Measurements from ENCODE around the gene KCNAB2.

The KCNAB2 gene

DNA sequence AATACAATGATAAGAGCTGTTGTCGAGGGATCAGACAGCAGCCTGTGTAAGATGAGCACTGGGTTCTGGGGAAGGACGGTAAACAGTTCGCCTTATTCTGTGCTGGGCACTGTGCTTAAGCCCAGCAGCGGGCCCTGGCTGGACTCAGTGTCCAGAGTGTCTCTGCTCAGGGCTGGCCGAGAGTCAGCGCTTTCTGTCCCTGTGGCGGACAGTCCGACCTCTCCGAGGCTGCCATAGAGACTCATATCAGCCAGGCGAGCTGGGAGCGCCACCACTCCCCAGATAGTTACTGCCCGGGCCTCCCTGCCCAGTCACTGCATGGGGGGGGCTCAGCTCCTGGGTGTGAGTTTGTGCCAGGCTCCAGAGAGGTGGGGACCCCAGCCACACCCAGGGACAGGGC lies 38.8 kb upstream of the KCNAB2 start:
- Histone ChIP-seq H3K9me3 (ENCODE audit: control insufficient read depth, insufficient read depth, low read length) (no peaks in the 10 kb centered on the region), H3K9me2 (replicated peaks; ENCODE audit: control insufficient read depth, low read length) (no peaks in the 10 kb centered on the region), H3K36me3 (ENCODE audit: control insufficient read depth, low read length) (no peaks in the 10 kb centered on the region), H3K27me3 (ENCODE audit: control insufficient read depth, low read length) (no peaks in the 10 kb centered on the region), H3K27ac (ENCODE audit: low read depth, low read length) (no peak overlapping the region), H3K4me2 (ENCODE audit: low read length) (no peak overlapping the region), H3F3A (ENCODE audit: control insufficient read depth, insufficient read depth) (no peaks in the 10 kb centered on the region), H3K4me3 (ENCODE audit: low read length) (no peak overlapping the region), H3K4me1 (ENCODE audit: control insufficient read depth, low read length) (no peaks in the 10 kb centered on the region), H4K20me1 (ENCODE audit: control insufficient read depth, insufficient read depth, low read depth, low read length) (no peaks in the 10 kb centered on the region), H3K79me2 (ENCODE audit: control insufficient read depth, low read length) (no peaks in the 10 kb centered on the region)
- no peak for TF ChIP-seq EZH2phosphoT487 (IDR thresholded peaks at IDR 0.05; ENCODE audit: borderline replicate concordance, low read length)
- TF ChIP-seq, protein P1, sequence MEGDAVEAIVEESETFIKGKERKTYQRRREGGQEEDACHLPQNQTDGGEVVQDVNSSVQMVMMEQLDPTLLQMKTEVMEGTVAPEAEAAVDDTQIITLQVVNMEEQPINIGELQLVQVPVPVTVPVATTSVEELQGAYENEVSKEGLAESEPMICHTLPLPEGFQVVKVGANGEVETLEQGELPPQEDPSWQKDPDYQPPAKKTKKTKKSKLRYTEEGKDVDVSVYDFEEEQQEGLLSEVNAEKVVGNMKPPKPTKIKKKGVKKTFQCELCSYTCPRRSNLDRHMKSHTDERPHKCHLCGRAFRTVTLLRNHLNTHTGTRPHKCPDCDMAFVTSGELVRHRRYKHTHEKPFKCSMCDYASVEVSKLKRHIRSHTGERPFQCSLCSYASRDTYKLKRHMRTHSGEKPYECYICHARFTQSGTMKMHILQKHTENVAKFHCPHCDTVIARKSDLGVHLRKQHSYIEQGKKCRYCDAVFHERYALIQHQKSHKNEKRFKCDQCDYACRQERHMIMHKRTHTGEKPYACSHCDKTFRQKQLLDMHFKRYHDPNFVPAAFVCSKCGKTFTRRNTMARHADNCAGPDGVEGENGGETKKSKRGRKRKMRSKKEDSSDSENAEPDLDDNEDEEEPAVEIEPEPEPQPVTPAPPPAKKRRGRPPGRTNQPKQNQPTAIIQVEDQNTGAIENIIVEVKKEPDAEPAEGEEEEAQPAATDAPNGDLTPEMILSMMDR (IDR thresholded peaks at IDR 0.05; ENCODE audit: low read depth, low read length, poor library complexity, severe bottlenecking) = no peak

- H3K9me3 ChIP-seq (ENCODE audit: control insufficient read depth, insufficient read depth, low read length) = no peaks in the 10 kb centered on the region
- H3K4me3 ChIP-seq (ENCODE audit: low read length) = no peak overlapping the region
- no peaks in the 10 kb centered on the region for H3K79me2 ChIP-seq (ENCODE audit: control insufficient read depth, low read length)
- no peaks in the 10 kb centered on the region for H3K36me3 ChIP-seq (ENCODE audit: control insufficient read depth, low read length)
- H3F3A ChIP-seq (ENCODE audit: control insufficient read depth, insufficient read depth) = no peaks in the 10 kb centered on the region
- no peaks in the 10 kb centered on the region for H3K27me3 ChIP-seq (ENCODE audit: control insufficient read depth, low read length)
- no peaks in the 10 kb centered on the region for H3K4me1 ChIP-seq (ENCODE audit: control insufficient read depth, low read length)
- H4K20me1 ChIP-seq (ENCODE audit: control insufficient read depth, insufficient read depth, low read depth, low read length) = no peaks in the 10 kb centered on the region
- no peaks in the 10 kb centered on the region for H3K9me2 ChIP-seq (replicated peaks; ENCODE audit: control insufficient read depth, low read length)
- H3K4me2 ChIP-seq (ENCODE audit: low read length) = no peak overlapping the region
- TF ChIP-seq, protein P1 (IDR thresholded peaks at IDR 0.05; ENCODE audit: low read depth, low read length, poor library complexity, severe bottlenecking) = no peak
- TF ChIP-seq EZH2phosphoT487 (IDR thresholded peaks at IDR 0.05; ENCODE audit: borderline replicate concordance, low read length) = no peak
- H3K27ac ChIP-seq (ENCODE audit: low read depth, low read length) = no peak overlapping the region
These were observed 38.2 kb upstream of the KCNAB2 start for GRCh38 chr1:6007318-6008083.

DNA sequence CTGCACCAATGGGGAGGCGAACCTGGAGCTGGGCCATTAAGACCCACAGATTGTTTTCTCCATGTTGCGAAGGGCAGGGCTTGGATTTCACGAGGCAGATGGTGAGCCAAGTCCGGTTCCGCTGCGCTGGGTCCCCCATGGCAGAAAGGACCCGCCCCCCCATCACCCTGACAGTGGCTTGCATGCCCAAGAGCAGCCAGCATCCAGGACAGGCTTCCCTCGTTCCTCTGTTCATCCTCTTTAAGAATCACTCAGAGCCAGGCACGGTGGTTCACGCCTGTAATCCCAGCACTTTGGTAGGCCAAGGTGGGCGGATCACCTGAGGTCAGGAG lies 37.6 kb upstream of the KCNAB2 start:
- H3K4me2 ChIP-seq (ENCODE audit: low read length) = no peak overlapping the region
- H3K4me1 ChIP-seq (ENCODE audit: control insufficient read depth, low read length) = no peaks in the 10 kb centered on the region
- no peaks in the 10 kb centered on the region for H3K9me3 ChIP-seq (ENCODE audit: control insufficient read depth, insufficient read depth, low read length)
- H3K27ac ChIP-seq (ENCODE audit: low read depth, low read length) = no peak overlapping the region
- H4K20me1 ChIP-seq (ENCODE audit: control insufficient read depth, insufficient read depth, low read depth, low read length) = no peaks in the 10 kb centered on the region
- TF ChIP-seq EZH2phosphoT487 (IDR thresholded peaks at IDR 0.05; ENCODE audit: borderline replicate concordance, low read length) = no peak
- TF ChIP-seq, protein P1 (IDR thresholded peaks at IDR 0.05; ENCODE audit: low read depth, low read length, poor library complexity, severe bottlenecking) = no peak
- no peaks in the 10 kb centered on the region for H3F3A ChIP-seq (ENCODE audit: control insufficient read depth, insufficient read depth)
- H3K79me2 ChIP-seq (ENCODE audit: control insufficient read depth, low read length) = no peaks in the 10 kb centered on the region
- H3K27me3 ChIP-seq (ENCODE audit: control insufficient read depth, low read length) = no peaks in the 10 kb centered on the region
- no peaks in the 10 kb centered on the region for H3K9me2 ChIP-seq (replicated peaks; ENCODE audit: control insufficient read depth, low read length)
- H3K4me3 ChIP-seq (ENCODE audit: low read length) = no peak overlapping the region
- H3K36me3 ChIP-seq (ENCODE audit: control insufficient read depth, low read length) = no peaks in the 10 kb centered on the region
